WTC11 (cell line): Measurements from ENCODE around the gene NMBR. TPM values are rescaled to one million over a fixed set of nuclear protein-coding genes. Genes with fewer than 3 reads are reported as not detected.
"Not testable (repeated sequence)": the region's sequence is repeated elsewhere in the genome, so short reads cannot be mapped to it uniquely, and the experiment has no call there.

Experiments used
- ATAC-seq: fragments of 200-7000 bp; cut with Tn5 transposase; 2 replicates; pipeline ENCODE4 v1.10.0; 2021; ENCODE audit warnings: mild to moderate bottlenecking, moderate library complexity
- CTCF ChIA-PET: fragments of 300-600 bp; sonication (Branson Sonifier 250); formaldehyde crosslinking; loops from one replicate; lab custom pipeline; 2021; ENCODE audit warnings: antibody characterized with exemption; lab: Charles Lee
- POLR2A ChIA-PET: fragments of 350-600 bp; sonication (Branson Sonifier 250); formaldehyde crosslinking; loops from one replicate; lab custom pipeline; 2021; ENCODE audit warnings: antibody characterized with exemption; lab: Charles Lee
- DNase-seq: peaks from one replicate; pipeline ENCODE4 v3.0.0; 2021; ENCODE audit warnings: low spot score
- H3K27ac Mint-ChIP-seq: 2 replicates; pipeline ENCODE4 v1.8.0; 2021; ENCODE audit warnings: mixed read lengths
- H3K27me3 Mint-ChIP-seq: 2 replicates; pipeline ENCODE4 v1.8.0; 2021; ENCODE audit warnings: low read depth, mild to moderate bottlenecking, moderate library complexity, mixed read lengths
- H3K36me3 Mint-ChIP-seq: 2 replicates; pipeline ENCODE4 v1.8.0; 2021; ENCODE audit warnings: mixed read lengths
- H3K4me1 Mint-ChIP-seq: 2 replicates; pipeline ENCODE4 v1.8.0; 2022; ENCODE audit warnings: mixed read lengths
- H3K4me3 Mint-ChIP-seq: 2 replicates; pipeline ENCODE4 v1.8.0; 2021; ENCODE audit warnings: mild to moderate bottlenecking, moderate library complexity, mixed read lengths
- H3K9me3 Mint-ChIP-seq: 2 replicates; pipeline ENCODE4 v1.8.0; 2021; ENCODE audit warnings: mixed read lengths
- ARID4B ChIP-seq: sonication (generic); formaldehyde crosslinking; IDR thresholded peaks from 2 replicates; pipeline ENCODE4 v1.8.0; 2023; ENCODE audit warnings: missing genetic modification reagents, mild to moderate bottlenecking, borderline replicate concordance
- E2F4 ChIP-seq: sonication (generic); formaldehyde crosslinking; IDR thresholded peaks from 2 replicates; pipeline ENCODE4 v1.8.1; 2022; ENCODE audit warnings: low read depth, mild to moderate bottlenecking, moderate library complexity, missing genetic modification reagents, borderline replicate concordance
- E2F5 ChIP-seq: sonication (generic); formaldehyde crosslinking; IDR thresholded peaks from 2 replicates; pipeline ENCODE4 v1.8.1; 2022; ENCODE audit warnings: mild to moderate bottlenecking, moderate library complexity, missing genetic modification reagents
- ESRRA ChIP-seq: sonication (generic); formaldehyde crosslinking; IDR thresholded peaks from 2 replicates; pipeline ENCODE4 v1.8.1; 2022; ENCODE audit warnings: mild to moderate bottlenecking, missing genetic modification reagents, borderline replicate concordance
- GABPB1 ChIP-seq: sonication (generic); formaldehyde crosslinking; IDR thresholded peaks from 2 replicates; pipeline ENCODE4 v1.8.1; 2023; ENCODE audit warnings: mild to moderate bottlenecking, missing genetic modification reagents
- KAT7 ChIP-seq: sonication (generic); formaldehyde crosslinking; IDR thresholded peaks from 2 replicates; pipeline ENCODE4 v1.8.1; 2023; ENCODE audit warnings: missing genetic modification reagents, mild to moderate bottlenecking, borderline replicate concordance
- MYBL2 ChIP-seq: sonication (generic); formaldehyde crosslinking; IDR thresholded peaks from 2 replicates; pipeline ENCODE4 v1.8.1; 2023; ENCODE audit warnings: mild to moderate bottlenecking, moderate library complexity, missing genetic modification reagents
- NR1H2 ChIP-seq: sonication (generic); formaldehyde crosslinking; IDR thresholded peaks from 2 replicates; pipeline ENCODE4 v1.9.0; 2021; ENCODE audit warnings: mild to moderate bottlenecking, moderate library complexity, missing genetic modification reagents
- PRRX2 ChIP-seq: fragments of 250-450 bp; sonication (Bioruptor Pico); IDR thresholded peaks from 2 replicates; pipeline ENCODE4 v1.8.0; 2021; ENCODE audit warnings: mild to moderate bottlenecking
- ZMAT4 ChIP-seq: fragments of 250-450 bp; sonication (Bioruptor Pico); IDR thresholded peaks from 2 replicates; pipeline ENCODE4 v1.9.0; 2021; ENCODE audit warnings: mild to moderate bottlenecking
- ZSCAN18 ChIP-seq: fragments of 250-450 bp; sonication (Bioruptor Pico); IDR thresholded peaks from 2 replicates; pipeline ENCODE4 v2.1.2; 2022; ENCODE audit warnings: mild to moderate bottlenecking, moderate library complexity
- total RNA-seq: library from RNA; stranded (reverse); gene quantifications from 3 replicates; pipeline ENCODE4 v1.2.3, GENCODE V29; 2021
- TF ChIP-seq, protein P1 (sequence below): fragments of 200-600 bp; IDR thresholded peaks from 2 replicates; pipeline ENCODE4 v1.8.0; 2022; ENCODE audit warnings: antibody characterized with exemption
- TF ChIP-seq, protein P2 (sequence below): fragments of 250-450 bp; sonication (Bioruptor Pico); IDR thresholded peaks from 2 replicates; pipeline ENCODE4 v1.9.0; 2021; ENCODE audit warnings: moderate library complexity, mild to moderate bottlenecking, inconsistent platforms, borderline replicate concordance

The NMBR gene
- total RNA-seq, 1 experiment from 2014 or later: not detected

DNA sequence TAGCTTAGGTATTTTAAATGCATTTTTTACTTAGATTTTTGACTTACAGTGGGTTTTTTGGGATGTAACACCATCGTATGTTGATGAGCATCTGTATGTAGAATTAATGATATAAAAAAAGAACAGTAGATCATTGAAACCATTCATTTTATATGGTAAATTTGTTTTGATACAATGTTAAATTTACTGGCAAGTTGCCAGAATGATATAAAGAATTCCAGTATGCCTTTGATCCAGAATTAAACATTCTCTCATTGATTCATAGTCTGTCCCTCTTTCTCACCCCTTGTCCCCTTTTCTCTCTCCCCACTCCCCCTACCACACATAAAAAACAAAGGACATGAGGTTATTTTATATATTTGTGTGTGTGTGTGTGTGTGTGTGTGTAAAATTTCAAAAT, 45.4 kb upstream of the NMBR start:
- no peaks in the 10 kb centered on the region for H3K4me1 Mint-ChIP-seq
- no peaks in the 10 kb centered on the region for H3K27me3 Mint-ChIP-seq
- CTCF ChIA-PET: no interaction called here
- POLR2A ChIA-PET: no interaction called here
- ATAC-seq (no peak), DNase-seq (no peak)
- no peak overlapping the region for H3K27ac Mint-ChIP-seq
- no peak overlapping the region for H3K4me3 Mint-ChIP-seq
- TF ChIP-seq ESRRA (CRISPR knock-in tag) (no peak), KAT7 (no peak), E2F4 (CRISPR knock-in tag) (no peak), GABPB1 (CRISPR knock-in tag) (no peak), ARID4B (no peak), E2F5 (no peak)
- H3K9me3 Mint-ChIP-seq: no peaks in the 10 kb centered on the region
- no peaks in the 10 kb centered on the region; the same call in none of the 2 replicates for H3K36me3 Mint-ChIP-seq

DNA sequence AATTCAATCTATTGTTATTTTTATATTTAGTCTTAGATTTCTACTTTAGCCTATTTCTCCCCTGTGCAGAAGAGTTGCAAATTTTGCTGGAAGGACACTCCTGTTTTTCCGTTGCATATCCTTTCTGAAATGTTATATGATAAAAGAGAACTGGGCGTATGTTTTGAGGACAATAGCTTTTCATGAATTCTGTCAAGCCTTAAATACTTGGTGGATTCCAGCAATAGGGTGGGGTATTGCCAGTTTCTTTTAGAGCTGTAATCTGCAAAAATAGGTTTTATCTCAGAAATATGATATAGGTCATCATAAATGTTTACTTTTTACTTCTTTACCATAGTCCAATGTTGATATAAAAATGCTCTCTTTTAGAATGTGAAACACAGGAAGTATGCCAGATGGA, 42.1 kb upstream of the NMBR start:
- ATAC-seq (no peak), DNase-seq (no peak)
- Mint-ChIP-seq H3K27me3 (no peaks in the 10 kb centered on the region), H3K4me1 (0 out of 2 replicates have a peak, but pooled peaks cover 4% of the 10 kb centered on the region), H3K9me3 (no peaks in the 10 kb centered on the region), H3K36me3 (no peaks in the 10 kb centered on the region; the same call in none of the 2 replicates), H3K27ac (no peak overlapping the region), H3K4me3 (no peak overlapping the region)
- CTCF ChIA-PET: interaction anchor here (2.1 kb wide), 1 partner anchor 18 kb away, joined by 7 read pairs; no protein-coding TSS in a partner anchor
- POLR2A ChIA-PET: no interaction called here
- no peak for TF ChIP-seq ZMAT4

DNA sequence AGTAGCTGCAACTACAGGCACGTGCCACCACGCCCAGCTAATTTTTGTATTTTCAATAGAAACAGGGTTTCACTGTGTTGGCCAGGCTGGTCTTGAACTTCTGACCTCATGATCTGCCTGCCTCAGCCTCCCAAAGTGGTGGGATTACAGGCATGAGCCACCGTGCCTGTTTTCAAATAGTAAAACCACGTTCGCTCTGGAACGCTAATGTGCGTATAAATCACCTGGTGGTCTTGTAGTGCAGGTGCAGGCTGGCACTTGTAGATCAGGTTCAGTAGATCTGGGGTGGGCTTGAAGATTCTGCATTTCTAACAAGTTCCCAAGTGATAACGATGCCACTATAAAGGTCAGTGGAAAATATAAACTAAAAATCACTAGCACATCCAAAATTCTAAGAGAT, 41.4 kb upstream of the NMBR start:
- DNase-seq (peak; percentile 20), ATAC-seq (peak; percentile 76)
- CTCF ChIA-PET: interaction anchor here (0.6 to 2.1 kb wide), 4 partner anchors 8 to 32 kb away, joined by 3 to 8 read pairs (median 6); no protein-coding TSS in a partner anchor
- H3K27me3 Mint-ChIP-seq, POLR2A ChIA-PET, H3K9me3 Mint-ChIP-seq, H3K4me3 Mint-ChIP-seq, H3K27ac Mint-ChIP-seq, H3K4me1 Mint-ChIP-seq, H3K36me3 Mint-ChIP-seq: not testable (repeated sequence)
- TF ChIP-seq, protein P1, sequence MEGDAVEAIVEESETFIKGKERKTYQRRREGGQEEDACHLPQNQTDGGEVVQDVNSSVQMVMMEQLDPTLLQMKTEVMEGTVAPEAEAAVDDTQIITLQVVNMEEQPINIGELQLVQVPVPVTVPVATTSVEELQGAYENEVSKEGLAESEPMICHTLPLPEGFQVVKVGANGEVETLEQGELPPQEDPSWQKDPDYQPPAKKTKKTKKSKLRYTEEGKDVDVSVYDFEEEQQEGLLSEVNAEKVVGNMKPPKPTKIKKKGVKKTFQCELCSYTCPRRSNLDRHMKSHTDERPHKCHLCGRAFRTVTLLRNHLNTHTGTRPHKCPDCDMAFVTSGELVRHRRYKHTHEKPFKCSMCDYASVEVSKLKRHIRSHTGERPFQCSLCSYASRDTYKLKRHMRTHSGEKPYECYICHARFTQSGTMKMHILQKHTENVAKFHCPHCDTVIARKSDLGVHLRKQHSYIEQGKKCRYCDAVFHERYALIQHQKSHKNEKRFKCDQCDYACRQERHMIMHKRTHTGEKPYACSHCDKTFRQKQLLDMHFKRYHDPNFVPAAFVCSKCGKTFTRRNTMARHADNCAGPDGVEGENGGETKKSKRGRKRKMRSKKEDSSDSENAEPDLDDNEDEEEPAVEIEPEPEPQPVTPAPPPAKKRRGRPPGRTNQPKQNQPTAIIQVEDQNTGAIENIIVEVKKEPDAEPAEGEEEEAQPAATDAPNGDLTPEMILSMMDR: 0 out of 2 replicates have a peak, but pooled peaks have one; percentile 29

DNA sequence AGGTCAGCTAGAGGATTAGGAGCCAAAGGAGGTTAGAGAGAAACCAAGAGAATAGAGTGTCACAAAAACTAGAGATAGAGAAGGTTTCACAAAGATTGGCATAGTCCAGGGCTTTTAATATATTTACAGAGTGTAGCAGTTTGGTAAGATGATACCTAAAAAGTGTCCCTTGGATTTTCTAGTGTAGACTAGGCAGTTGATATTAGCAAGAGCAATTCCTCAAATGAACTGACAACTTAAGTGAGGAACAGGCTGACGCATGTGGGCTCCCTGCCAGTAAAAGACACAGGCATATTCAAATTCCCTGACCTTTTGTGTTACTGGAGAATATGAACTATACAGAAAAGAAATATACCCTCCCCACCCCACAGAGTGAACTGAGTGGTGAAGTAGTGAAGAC, 40.3 kb upstream of the NMBR start:
- Mint-ChIP-seq H3K36me3 (no peaks in the 10 kb centered on the region; the same call in none of the 2 replicates), H3K27ac (no peak overlapping the region), H3K27me3 (no peaks in the 10 kb centered on the region), H3K4me3 (no peak overlapping the region), H3K4me1 (0 out of 2 replicates have a peak, but pooled peaks cover 4% of the 10 kb centered on the region), H3K9me3 (no peaks in the 10 kb centered on the region)
- ChIA-PET CTCF (interaction anchor here (0.7 to 1.4 kb wide), 3 partner anchors 8 to 45 kb away, joined by 3 to 8 read pairs (median 5); no protein-coding TSS in a partner anchor), POLR2A (no interaction called here)
- DNase-seq (no peak), ATAC-seq (no peak)
- TF ChIP-seq MYBL2 (no peak), PRRX2 (no peak), NR1H2 (CRISPR knock-in tag) (no peak), ZSCAN18 (CRISPR knock-in tag) (no peak)
- TF ChIP-seq, protein P2, sequence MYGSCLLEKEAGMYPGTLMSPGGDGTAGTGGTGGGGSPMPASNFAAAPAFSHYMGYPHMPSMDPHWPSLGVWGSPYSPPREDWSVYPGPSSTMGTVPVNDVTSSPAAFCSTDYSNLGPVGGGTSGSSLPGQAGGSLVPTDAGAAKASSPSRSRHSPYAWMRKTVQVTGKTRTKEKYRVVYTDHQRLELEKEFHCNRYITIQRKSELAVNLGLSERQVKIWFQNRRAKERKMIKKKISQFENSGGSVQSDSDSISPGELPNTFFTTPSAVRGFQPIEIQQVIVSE (CRISPR knock-in tag): no peak
